A673 (cell line): ENCODE measurements around the gene PTBP1.
"Not testable (repeated sequence)": the region's sequence is repeated elsewhere in the genome, so short reads cannot be mapped to it uniquely, and the experiment has no call there.

Experiments used
- EZH2 ChIP-seq: fragments of 200-600 bp; sonication (generic); IDR thresholded peaks from 2 replicates; pipeline ENCODE4 v1.6.1; 2017; ENCODE audit warnings: borderline replicate concordance, low read depth, mild to moderate bottlenecking, mixed read lengths, antibody characterized with exemption, low read length; ENCODE audit not compliant: poor library complexity, severe bottlenecking
- TF ChIP-seq, protein P1 (sequence below): fragments of 300-800, 200-600 bp; sonication (generic); conservative IDR thresholded peaks from 2 replicates; pipeline ENCODE4 v1.5.1; 2017; ENCODE audit warnings: low read depth, mild to moderate bottlenecking, antibody characterized with exemption, low read length, moderate library complexity, mixed read lengths

DNA sequence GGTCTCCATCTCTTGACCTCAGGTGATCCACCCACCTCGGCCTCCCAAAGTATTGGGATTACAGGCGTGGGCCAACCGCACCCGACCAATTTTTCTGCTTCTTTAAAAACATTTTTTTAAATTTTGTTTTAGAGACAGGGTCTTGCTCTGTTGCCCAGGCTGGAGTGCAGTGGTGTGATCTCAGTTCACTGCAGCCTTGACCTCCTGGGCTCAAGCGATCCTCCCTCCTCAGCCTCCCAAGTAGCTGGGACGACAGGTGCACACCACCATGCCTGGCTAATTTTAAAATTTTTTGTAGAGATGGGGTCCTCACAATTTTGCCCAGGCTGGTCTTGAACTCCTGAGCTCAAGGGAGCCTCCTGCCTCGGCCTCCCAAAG is 45.5 kb downstream of the PTBP1 start:
- TF ChIP-seq, protein P1, sequence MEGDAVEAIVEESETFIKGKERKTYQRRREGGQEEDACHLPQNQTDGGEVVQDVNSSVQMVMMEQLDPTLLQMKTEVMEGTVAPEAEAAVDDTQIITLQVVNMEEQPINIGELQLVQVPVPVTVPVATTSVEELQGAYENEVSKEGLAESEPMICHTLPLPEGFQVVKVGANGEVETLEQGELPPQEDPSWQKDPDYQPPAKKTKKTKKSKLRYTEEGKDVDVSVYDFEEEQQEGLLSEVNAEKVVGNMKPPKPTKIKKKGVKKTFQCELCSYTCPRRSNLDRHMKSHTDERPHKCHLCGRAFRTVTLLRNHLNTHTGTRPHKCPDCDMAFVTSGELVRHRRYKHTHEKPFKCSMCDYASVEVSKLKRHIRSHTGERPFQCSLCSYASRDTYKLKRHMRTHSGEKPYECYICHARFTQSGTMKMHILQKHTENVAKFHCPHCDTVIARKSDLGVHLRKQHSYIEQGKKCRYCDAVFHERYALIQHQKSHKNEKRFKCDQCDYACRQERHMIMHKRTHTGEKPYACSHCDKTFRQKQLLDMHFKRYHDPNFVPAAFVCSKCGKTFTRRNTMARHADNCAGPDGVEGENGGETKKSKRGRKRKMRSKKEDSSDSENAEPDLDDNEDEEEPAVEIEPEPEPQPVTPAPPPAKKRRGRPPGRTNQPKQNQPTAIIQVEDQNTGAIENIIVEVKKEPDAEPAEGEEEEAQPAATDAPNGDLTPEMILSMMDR, result not testable (repeated sequence)
- TF ChIP-seq EZH2, result not testable (repeated sequence)
